Stimulated activated CD4-positive, alpha-beta T cell treated with anti-CD3 and anti-CD28 coated beads, TNF-alpha, amount 100 ng/mL, for 24 hours (primary cell): ENCODE results near the gene CELSR2.
"Not testable (repeated sequence)": the region's sequence is repeated elsewhere in the genome, so short reads cannot be mapped to it uniquely, and the experiment has no call there.

Experiments used
- DNase-seq, 3 experiments: peaks; one replicate each; pipeline ENCODE4 v3.0.0-alpha.2; 2020; ENCODE audit warnings: low read depth in 3 of 3

The CELSR2 gene, protein sequence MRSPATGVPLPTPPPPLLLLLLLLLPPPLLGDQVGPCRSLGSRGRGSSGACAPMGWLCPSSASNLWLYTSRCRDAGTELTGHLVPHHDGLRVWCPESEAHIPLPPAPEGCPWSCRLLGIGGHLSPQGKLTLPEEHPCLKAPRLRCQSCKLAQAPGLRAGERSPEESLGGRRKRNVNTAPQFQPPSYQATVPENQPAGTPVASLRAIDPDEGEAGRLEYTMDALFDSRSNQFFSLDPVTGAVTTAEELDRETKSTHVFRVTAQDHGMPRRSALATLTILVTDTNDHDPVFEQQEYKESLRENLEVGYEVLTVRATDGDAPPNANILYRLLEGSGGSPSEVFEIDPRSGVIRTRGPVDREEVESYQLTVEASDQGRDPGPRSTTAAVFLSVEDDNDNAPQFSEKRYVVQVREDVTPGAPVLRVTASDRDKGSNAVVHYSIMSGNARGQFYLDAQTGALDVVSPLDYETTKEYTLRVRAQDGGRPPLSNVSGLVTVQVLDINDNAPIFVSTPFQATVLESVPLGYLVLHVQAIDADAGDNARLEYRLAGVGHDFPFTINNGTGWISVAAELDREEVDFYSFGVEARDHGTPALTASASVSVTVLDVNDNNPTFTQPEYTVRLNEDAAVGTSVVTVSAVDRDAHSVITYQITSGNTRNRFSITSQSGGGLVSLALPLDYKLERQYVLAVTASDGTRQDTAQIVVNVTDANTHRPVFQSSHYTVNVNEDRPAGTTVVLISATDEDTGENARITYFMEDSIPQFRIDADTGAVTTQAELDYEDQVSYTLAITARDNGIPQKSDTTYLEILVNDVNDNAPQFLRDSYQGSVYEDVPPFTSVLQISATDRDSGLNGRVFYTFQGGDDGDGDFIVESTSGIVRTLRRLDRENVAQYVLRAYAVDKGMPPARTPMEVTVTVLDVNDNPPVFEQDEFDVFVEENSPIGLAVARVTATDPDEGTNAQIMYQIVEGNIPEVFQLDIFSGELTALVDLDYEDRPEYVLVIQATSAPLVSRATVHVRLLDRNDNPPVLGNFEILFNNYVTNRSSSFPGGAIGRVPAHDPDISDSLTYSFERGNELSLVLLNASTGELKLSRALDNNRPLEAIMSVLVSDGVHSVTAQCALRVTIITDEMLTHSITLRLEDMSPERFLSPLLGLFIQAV (N-terminal part only)

DNA sequence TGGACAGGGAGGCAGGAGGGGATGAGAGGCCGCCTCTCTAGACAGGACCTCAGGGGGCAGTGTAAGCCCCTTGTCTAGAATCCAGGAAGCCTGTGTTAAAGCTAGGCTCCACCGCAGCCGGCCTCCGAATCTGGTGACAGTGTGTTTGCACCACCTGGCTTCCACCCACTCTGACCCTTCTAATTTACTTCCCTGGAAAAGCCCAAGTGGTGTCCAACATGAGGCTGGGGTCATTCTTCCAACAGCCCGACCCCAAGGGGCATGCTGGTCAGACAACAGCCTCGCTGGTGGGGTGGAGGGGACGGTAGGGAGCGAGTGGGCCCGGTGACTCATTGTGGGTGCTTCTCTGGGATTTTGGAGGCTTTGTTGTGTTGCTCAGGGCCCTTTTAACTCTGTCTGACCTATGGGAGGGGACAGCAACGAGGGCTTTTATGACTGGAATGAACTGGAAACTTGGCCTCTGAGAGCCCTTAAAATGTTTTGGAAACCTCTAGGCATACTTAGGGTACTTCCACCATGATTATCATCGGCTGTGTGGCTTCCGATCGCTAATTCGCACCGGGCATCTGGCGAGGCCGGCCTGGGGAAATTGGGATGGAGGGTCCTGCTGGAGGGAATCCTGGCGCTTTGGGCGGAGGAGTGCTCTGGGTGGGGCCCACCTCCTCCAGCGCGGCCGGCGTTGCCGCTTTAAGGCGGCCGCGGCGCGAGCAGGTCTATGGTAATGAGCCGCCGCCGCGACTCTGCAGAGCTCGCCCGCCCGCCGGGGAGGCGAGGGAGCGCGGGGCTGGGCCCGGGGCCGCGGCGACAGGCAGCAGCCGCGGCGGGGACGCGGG lies at the start of gene CELSR2:
TSS of gene CELSR2 (plus strand) at position 743 of the 833 bp plus-strand sequence. CDS start 541 bp downstream, outside the sequence.
- DNase-seq, result peak; percentile 29 to 57 (median 43)

DNA sequence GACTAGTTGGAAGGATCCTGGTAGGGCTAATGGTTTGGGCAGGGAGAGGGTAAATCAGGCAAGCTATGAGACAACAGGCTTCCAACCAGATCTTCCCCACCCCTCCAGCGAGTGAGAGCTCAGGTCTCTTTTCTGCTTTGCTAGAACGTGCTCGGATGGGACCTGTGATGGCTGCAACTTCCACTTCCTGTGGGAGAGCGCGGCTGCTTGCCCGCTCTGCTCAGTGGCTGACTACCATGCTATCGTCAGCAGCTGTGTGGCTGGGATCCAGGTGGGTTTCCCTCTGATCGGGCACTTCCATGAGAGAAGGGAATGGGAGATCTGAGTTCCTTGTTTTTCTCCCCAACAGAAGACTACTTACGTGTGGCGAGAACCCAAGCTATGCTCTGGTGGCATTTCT lies 49.6 kb upstream of the CELSR2 start:
- no peak for DNase-seq

GRCh38 chr1:109201123-109201703 lies 48.1 kb upstream of the CELSR2 start:
- peak; percentile 61 to 76 (median 65) for DNase-seq

GRCh38 chr1:109204484-109204883 lies 44.9 kb upstream of the CELSR2 start:
- no peak for DNase-seq

- no peak for DNase-seq
Measured at GRCh38 chr1:109206339-109206738, 43.0 kb upstream of the CELSR2 start.

GRCh38 chr1:109207467-109208103 lies 41.8 kb upstream of the CELSR2 start:
- no peak for DNase-seq

DNA sequence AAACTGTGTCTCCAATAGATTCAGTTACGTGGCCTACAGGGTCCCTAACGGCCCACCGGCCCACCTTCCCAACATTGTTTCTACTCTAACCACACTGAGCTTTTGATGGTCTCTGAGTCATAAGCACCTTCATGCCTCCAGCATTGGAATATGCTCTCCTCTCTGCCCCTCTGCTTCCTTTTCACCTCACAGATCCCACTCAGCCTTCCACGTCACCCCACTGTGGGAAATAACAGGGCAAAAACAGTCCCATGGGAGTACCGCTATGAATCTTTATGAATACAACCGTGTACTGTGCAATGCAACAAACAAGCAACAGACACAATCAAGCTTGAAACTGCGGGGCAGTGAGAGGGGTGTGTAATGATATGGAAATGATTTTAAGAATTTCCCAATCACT lies 40.9 kb upstream of the CELSR2 start:
- DNase-seq, result no peak

DNA sequence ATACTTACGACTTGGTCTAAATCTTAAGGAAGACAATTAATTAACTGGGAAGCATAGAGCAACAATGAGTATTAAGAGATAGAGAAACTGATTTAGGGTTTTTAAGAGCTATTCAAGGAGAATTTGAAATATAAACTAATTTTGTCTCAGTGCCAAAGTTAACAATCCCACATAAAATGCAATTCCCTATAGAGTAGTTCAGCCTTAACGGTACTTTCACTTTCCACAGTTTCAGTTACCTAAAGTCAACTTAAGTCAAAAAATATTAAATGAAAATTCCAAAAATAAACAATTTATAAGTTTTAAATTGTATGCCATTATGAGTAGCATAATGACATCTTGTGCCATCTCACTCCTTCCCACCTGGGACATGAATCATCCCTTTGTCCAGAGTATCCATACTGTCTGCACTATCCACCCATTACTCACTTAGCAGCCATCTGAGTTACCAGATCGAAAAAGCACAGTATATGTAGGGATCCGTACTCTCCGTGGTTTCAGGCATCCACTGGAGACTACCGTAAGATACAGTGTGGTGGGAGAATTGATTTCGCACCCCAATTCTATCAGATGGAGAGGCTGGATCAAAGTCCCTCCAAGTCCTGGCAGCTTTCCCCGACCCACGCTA lies 40.4 kb upstream of the CELSR2 start:
- no peak for DNase-seq

- no peak for DNase-seq
Measured at GRCh38 chr1:109210058-109210457, 39.3 kb upstream of the CELSR2 start.

DNA sequence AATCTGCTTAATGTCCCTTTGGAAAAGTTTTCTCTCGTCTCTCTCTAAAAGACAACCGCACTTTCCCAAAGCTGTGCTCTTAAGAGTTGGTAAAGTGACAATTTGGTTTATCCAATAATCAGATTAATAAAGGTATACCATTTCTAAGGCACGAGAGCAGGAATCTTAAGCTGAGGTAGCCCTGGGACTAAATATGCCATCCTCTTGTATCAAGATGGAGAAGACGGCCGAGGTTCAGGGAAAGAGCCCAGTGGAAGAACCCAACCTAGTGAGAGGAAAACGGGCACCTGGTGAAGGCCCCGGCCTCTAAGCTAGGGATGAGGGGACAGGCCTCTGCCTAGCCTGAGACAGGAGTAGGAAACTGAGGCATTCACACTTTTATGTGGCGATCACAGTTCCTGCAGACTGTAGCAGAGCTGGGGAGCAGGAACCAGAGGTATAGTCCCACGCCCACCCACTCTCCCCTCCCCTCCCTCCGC lies 36.0 kb upstream of the CELSR2 start:
- no peak for DNase-seq

DNA sequence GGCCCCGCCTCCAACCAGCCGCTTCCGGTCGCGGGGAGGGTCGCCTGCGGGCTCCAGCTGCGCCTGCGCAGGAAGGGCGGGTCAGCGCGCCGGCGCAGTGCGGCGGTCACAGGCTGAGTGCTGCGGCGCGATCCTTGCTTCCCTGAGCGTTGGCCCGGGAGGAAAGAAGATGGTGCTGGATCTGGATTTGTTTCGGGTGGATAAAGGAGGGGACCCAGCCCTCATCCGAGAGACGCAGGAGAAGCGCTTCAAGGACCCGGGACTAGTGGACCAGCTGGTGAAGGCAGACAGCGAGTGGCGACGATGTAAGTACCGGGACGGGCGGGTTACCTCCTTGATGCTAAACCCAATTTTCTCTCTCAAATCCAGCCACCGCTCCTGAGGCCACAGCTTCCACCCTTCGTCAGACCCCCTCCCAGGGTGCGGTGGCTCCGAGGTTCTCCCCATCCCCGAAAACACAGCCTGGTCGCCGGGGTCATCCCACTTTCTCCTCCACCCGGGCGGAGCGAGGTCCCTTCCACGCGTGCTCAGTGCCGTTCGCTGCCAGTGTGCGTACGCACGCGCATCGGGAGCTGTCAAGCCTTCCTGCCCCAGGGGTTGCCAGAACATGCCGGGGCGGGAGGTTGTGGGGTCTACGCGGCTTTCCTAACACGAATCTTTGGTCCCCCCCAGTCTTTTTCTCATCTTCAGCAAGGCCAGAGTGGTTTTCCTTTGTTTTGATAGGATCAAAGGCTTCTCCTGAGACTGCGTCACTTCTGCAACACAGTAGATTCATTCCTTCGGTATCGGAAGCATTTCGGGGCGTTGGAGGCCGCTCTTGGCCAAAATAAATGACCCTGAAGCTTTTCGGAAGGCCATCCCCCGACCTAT lies 35.3 kb upstream of the CELSR2 start, which contains the start of gene SARS1:
TSS of gene SARS1 (plus strand) at position 95 of the 870 bp plus-strand sequence. CDS start at position 170, 75 bp downstream.
- peak; percentile 67 to 88 (median 82) for DNase-seq

DNA sequence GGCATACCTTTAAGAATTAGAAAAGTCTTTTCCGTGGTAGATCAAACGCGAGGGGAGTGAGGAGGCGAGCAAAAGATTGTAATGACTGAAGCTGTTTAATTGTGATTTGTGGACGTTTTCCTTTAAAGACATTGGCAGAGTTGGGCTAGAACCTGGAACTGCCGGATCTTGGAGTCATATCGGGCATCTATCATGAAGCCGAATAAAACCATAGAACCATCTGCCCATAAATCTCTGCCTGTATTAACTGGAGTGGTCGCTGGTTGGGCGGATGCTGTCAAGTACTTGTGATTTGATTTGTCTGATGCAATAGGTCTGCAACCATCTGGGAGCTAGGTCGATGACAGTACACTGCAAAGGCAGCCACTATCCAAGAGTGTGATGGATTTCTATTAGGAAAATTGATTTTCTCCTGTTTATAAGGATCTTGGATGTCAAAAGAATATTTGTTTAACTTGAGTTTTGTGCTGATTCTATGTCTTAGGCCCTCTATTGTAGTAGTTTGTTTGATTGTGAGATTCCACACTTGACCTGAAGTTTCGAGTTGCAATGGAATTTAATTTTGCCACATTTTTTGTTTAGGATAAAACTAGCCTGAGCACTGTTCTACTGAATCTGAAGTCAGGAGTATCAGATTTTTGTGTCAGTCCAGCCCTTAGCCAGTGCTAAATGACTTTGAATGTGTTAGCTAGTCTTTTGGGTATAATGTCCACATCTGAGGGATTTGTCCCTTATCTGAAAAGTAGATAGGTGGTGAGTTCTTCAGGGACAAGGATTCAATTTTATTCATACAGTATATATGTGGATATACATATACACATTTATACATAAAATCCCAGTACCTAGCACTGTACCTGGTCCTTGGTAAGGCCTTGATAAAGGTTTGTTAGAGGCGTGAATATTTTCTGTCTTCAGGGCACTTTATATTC lies 34.4 kb upstream of the CELSR2 start:
- peak in 2 of 3 experiments; percentile 25 to 27 for DNase-seq

DNA sequence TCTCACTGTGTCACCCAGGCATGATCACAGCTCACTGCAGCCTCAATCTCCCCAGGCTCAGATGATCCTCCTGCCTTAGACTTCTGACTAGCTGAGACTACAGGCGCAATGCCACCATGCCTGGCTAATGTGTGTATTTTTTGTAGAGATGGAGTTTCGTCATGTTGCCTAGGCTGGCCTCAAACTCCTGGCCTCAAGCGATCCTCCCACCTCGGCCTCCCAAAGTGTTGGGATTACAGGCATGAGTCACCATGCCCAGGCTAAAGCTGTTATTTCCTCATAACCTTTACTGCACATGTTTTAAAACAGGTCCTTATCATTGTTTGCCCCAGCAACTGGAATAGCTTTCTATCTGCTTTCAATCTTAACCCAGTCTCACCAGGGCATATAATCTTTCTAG lies 32.7 kb upstream of the CELSR2 start:
- DNase-seq, result no peak

- DNase-seq, result no peak
Measured at GRCh38 chr1:109218516-109218915, 30.8 kb upstream of the CELSR2 start.

- not testable (repeated sequence) for DNase-seq
Measured at GRCh38 chr1:109221201-109221600, 28.1 kb upstream of the CELSR2 start.

DNA sequence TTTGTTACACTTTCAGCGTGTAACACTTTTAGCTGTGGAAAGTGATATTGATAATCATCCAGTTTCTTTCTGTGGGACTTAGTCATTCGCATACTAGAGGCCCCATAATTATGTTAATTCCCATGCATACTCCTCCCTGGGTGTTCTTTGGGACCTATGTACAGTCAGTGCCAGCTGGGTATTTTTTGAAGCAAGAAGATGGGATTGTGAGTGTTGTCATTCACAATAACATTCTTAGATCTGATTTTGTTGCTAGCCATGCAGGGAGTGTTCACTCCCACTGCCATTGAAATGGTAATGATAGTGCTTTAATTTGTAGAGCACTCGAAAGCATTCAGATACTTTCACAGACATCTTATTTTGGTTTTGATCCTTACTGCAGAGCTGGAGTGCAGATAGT lies 24.0 kb upstream of the CELSR2 start:
- no peak for DNase-seq

GRCh38 chr1:109225711-109226445 lies 23.5 kb upstream of the CELSR2 start:
- no peak for DNase-seq
